Natural killer cell (primary cell): ENCODE measurements around the gene LRRN2. TPM values are rescaled to one million over a fixed set of nuclear protein-coding genes. Genes with fewer than 3 reads are reported as not detected.
"Not testable (repeated sequence)": the region's sequence is repeated elsewhere in the genome, so short reads cannot be mapped to it uniquely, and the experiment has no call there.

Source experiments
- ATAC-seq, 3 donors: fragments of 150-1000 bp in 2 of 3; fragments of 200-7000 bp in 1 of 3; cut with Tn5 transposase; 1 replicate in 1 of 3; 2 replicates in 2 of 3; pipeline ENCODE4 v1.10.0; 2021; ENCODE audit warnings: mild to moderate bottlenecking in 2 of 3, moderate library complexity in 2 of 3
- DNase-seq, 2 donors: peaks; one replicate each; pipeline versions ENCODE4 v3.0.0 to v3.0.0-alpha.2; 2013 to 2021; ENCODE audit warnings: mixed read lengths in 1 of 2
- H3K27ac ChIP-seq: one replicate; pipeline ENCODE4 v1.5.1; 2013; ENCODE audit warnings: mild to moderate bottlenecking, low read length
- H3K27me3 ChIP-seq: one replicate; pipeline ENCODE4 v1.6.1; 2013; ENCODE audit warnings: low read length; ENCODE audit not compliant: control insufficient read depth, insufficient read depth
- H3K36me3 ChIP-seq: one replicate; pipeline ENCODE4 v1.6.1; 2013; ENCODE audit warnings: low read length; ENCODE audit not compliant: control insufficient read depth, insufficient read depth
- H3K4me1 ChIP-seq: one replicate; pipeline ENCODE4 v1.6.1; 2013; ENCODE audit warnings: low read length; ENCODE audit not compliant: control insufficient read depth, insufficient read depth
- H3K4me3 ChIP-seq: one replicate; pipeline ENCODE4 v1.5.1; 2013; ENCODE audit warnings: low read length
- H3K9me3 ChIP-seq: one replicate; pipeline ENCODE4 v1.6.1; 2013; ENCODE audit warnings: low read length; ENCODE audit not compliant: control insufficient read depth, insufficient read depth
- H3K27ac Mint-ChIP-seq, 2 donors: one replicate each; pipeline ENCODE4 v1.8.0; 2022; ENCODE audit warnings: mild to moderate bottlenecking in 2 of 2, mixed read lengths in 2 of 2, moderate library complexity in 1 of 2
- H3K27me3 Mint-ChIP-seq, 2 donors: one replicate each; pipeline ENCODE4 v1.8.0; 2022; ENCODE audit warnings: low read depth in 2 of 2, mixed read lengths in 2 of 2
- H3K36me3 Mint-ChIP-seq: one replicate; pipeline ENCODE4 v1.8.0; 2022; ENCODE audit warnings: mixed read lengths
- H3K4me1 Mint-ChIP-seq, 2 donors: one replicate each; pipeline ENCODE4 v1.8.0; 2022; ENCODE audit warnings: mixed read lengths in 2 of 2
- H3K4me3 Mint-ChIP-seq: one replicate; pipeline ENCODE4 v1.8.0; 2022; ENCODE audit warnings: mild to moderate bottlenecking, moderate library complexity, mixed read lengths
- H3K9me3 Mint-ChIP-seq, 2 donors: one replicate each; pipeline ENCODE4 v1.8.0; 2022; ENCODE audit warnings: mixed read lengths in 2 of 2
- WGBS: methylation state at CpG from one replicate; pipeline ENCODE4 v1.1.7; 2013; ENCODE audit warnings: missing lambda C conversion rate; ENCODE audit not compliant: insufficient coverage; 5-methylcytosine and 5-hydroxymethylcytosine counted together
- intact Hi-C: fragments of 100-400 bp; cut with micrococcal nuclease; formaldehyde crosslinking; loops from one replicate; pipeline ENCODE4 v1.14.2; 2022
- total RNA-seq, 4 donors: library from RNA; stranded (reverse); fragments of 120-200 nt in 1 of 4; gene quantifications; one replicate each; pipeline versions ENCODE4 v1.2.3 to v1.2.4, GENCODE V29; 2013 to 2022
- TF ChIP-seq, protein P1 (sequence below): fragments of 200-600 bp; IDR thresholded peaks from one replicate; pipeline ENCODE4 v1.8.0; 2022; ENCODE audit warnings: antibody characterized with exemption

Gene LRRN2
- total RNA-seq, 3 donors from 2014 or later (not counting 1 experiment from before 2014, with no cell fraction given): 0.10 to 0.27 TPM; not detected in 1

DNA sequence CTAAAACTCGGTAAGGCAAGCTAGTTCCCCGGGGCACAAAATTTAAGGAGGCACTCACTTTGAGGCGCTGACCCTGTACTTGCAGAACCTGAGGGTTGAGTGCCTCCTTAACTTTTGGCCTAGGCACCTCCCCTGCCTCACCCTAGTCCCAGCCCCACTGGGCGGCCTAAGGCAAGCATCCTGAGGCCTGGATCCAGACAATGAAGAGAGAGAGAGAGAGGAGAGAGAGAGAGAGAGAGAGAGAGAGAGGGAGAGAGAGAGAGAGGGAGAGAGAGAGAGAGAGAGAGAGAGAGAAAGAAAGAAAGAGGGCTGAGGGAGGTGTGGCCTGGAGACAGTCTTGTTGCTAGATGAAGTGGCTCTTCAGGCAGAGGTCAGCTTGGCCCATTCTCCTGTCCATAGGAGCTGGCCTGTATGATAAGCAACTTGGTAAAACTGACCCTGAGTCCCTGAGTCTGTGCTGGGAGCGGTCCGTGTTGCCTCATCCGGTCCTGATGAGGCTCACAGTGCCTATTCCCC, 7.4 kb upstream of the LRRN2 start:
- H3K36me3 ChIP-seq: no peaks in the 10 kb centered on the region
- no peaks in the 10 kb centered on the region for H3K9me3 ChIP-seq
- intact Hi-C loops: no loop called here
- TF ChIP-seq, protein P1, sequence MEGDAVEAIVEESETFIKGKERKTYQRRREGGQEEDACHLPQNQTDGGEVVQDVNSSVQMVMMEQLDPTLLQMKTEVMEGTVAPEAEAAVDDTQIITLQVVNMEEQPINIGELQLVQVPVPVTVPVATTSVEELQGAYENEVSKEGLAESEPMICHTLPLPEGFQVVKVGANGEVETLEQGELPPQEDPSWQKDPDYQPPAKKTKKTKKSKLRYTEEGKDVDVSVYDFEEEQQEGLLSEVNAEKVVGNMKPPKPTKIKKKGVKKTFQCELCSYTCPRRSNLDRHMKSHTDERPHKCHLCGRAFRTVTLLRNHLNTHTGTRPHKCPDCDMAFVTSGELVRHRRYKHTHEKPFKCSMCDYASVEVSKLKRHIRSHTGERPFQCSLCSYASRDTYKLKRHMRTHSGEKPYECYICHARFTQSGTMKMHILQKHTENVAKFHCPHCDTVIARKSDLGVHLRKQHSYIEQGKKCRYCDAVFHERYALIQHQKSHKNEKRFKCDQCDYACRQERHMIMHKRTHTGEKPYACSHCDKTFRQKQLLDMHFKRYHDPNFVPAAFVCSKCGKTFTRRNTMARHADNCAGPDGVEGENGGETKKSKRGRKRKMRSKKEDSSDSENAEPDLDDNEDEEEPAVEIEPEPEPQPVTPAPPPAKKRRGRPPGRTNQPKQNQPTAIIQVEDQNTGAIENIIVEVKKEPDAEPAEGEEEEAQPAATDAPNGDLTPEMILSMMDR: no peak
- no peaks in the 10 kb centered on the region for H3K4me1 ChIP-seq
- DNase-seq (no peak), ATAC-seq (no peak)
- Mint-ChIP-seq H3K9me3 (no peaks in the 10 kb centered on the region), H3K4me1 (no peaks in the 10 kb centered on the region), H3K27me3 (peaks cover 2 to 10% of the 10 kb centered on the region in 2 donors), H3K27ac (no peak overlapping the region), H3K4me3 (no peak overlapping the region), H3K36me3 (no peaks in the 10 kb centered on the region)
- H3K4me3 ChIP-seq: no peak overlapping the region
- no peak overlapping the region for H3K27ac ChIP-seq
- H3K27me3 ChIP-seq: peaks cover 2% of the 10 kb centered on the region
- 83% methylated on average over 7 of the region's 7 CpGs for WGBS

DNA sequence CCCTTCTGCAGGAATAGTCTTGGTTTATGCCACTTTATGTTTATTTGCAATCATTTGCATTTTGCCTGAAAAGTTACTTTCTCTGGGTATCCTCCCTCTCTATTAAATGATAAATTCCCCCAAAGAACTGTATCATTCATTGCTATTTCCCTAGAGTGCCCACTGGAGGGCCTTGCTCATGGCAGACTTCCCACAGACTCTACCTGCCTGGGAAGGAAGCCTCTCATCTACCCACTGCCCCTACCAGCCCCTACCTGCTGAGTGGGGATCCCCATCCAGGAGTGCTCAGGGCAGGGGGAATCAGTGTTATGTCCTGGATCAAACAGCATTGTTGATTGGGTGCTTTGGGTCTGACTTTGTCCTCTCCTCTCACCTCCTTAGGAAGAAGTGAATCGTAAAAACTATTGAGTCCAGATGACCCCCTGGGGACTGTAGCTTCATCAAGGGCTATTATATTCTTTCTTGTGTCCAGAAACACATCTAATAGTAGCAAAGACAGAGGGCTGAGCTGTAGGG, 6.8 kb upstream of the LRRN2 start:
- H3K4me3 Mint-ChIP-seq: no peak overlapping the region
- ATAC-seq: no peak
- no peaks in the 10 kb centered on the region for H3K9me3 Mint-ChIP-seq
- no peaks in the 10 kb centered on the region for H3K9me3 ChIP-seq
- H3K27me3 ChIP-seq: peaks cover 2% of the 10 kb centered on the region
- H3K4me1 Mint-ChIP-seq: no peaks in the 10 kb centered on the region
- H3K4me1 ChIP-seq: no peaks in the 10 kb centered on the region
- no peak overlapping the region for H3K27ac ChIP-seq
- H3K36me3 Mint-ChIP-seq: no peaks in the 10 kb centered on the region
- H3K4me3 ChIP-seq: no peak overlapping the region
- intact Hi-C loops: no loop called here
- no peaks in the 10 kb centered on the region for H3K36me3 ChIP-seq
- TF ChIP-seq, protein P1: no peak
- no peak for DNase-seq
- 92% methylated on average over 1 of the region's 1 CpG for WGBS
- peaks cover 4 to 15% of the 10 kb centered on the region in 2 donors for H3K27me3 Mint-ChIP-seq
- H3K27ac Mint-ChIP-seq: no peak overlapping the region

DNA sequence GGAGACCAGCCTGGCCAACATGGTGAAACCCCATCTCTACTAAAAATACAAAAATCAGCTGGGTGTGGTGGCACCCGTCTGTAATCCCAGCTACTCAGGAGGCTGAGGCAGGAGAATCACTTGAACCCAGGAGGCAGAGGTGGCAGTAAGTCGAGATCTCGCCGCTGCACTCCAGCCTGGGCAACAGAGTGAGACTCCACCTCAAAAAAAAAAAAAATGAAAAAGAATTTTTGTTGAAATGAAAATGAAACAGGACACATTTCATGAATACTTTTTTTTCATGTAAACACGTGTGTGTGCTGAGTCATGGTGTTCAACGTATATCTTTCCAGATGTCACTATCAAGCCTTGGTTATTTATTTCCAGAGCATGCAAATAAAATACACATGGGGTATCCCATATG, 5.8 kb upstream of the LRRN2 start:
- ATAC-seq, DNase-seq, H3K27ac ChIP-seq, intact Hi-C loops, H3K36me3 Mint-ChIP-seq, H3K4me1 Mint-ChIP-seq, H3K27ac Mint-ChIP-seq, H3K9me3 ChIP-seq, H3K4me3 Mint-ChIP-seq, H3K4me3 ChIP-seq, H3K36me3 ChIP-seq, H3K27me3 ChIP-seq, H3K4me1 ChIP-seq, H3K9me3 Mint-ChIP-seq: not testable (repeated sequence)
- H3K27me3 Mint-ChIP-seq: peaks cover 10 to 26% of the 10 kb centered on the region in 2 donors
- WGBS: 42% methylated on average over 6 of the region's 6 CpGs

DNA sequence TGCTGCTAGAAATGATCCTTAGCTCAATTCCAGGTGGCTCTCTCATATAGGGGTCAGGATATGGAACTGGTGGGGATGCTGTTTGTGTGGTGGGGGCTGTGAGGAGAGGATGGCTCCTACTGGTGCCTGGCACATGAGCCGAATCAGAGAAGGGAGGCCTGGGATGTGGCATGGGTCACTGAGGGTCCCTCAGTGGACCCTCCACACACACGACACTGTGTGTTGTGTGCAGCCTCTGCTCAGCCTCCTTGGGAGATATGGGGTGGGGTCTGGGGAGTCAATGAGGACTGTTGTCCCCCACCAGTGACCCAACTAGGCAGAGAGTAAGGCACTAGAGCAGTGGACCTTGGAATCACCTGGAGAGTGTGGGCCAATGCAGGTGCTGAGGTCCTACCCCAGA, 3.2 kb upstream of the LRRN2 start:
- Mint-ChIP-seq H3K27me3 (peaks cover 22 to 26% of the 10 kb centered on the region in 2 donors), H3K4me3 (no peak overlapping the region), H3K4me1 (peaks cover 5 to 13% of the 10 kb centered on the region in 2 donors), H3K36me3 (no peaks in the 10 kb centered on the region), H3K27ac (no peak overlapping the region), H3K9me3 (no peaks in the 10 kb centered on the region)
- 79% methylated on average over 2 of the region's 2 CpGs for WGBS
- no peaks in the 10 kb centered on the region for H3K36me3 ChIP-seq
- H3K4me1 ChIP-seq: peaks cover 14% of the 10 kb centered on the region
- intact Hi-C loops: no loop called here
- H3K4me3 ChIP-seq: no peak overlapping the region
- ATAC-seq (no peak), DNase-seq (no peak)
- peaks cover 14% of the 10 kb centered on the region for H3K27me3 ChIP-seq
- no peak overlapping the region for H3K27ac ChIP-seq
- TF ChIP-seq, protein P1: no peak
- no peaks in the 10 kb centered on the region for H3K9me3 ChIP-seq
